H1 (cell line): ENCODE measurements around the gene SLC2A5. TPM values are rescaled to one million over a fixed set of nuclear protein-coding genes. Genes with fewer than 3 reads are reported as not detected.

Experiments
- CTCF ChIA-PET: fragments of 300-600 bp; sonication (Branson Sonifier 250); formaldehyde crosslinking; loops from one replicate; lab custom pipeline; 2021; ENCODE audit not compliant: partially characterized antibody; lab: Charles Lee
- POLR2A ChIA-PET: fragments of 300-600 bp; sonication (Branson Sonifier 250); formaldehyde crosslinking; loops from one replicate; lab custom pipeline; 2021; ENCODE audit warnings: inconsistent platforms; ENCODE audit not compliant: partially characterized antibody; lab: Charles Lee
- DNase-seq, 2 experiments: peaks; one replicate each; pipeline versions ENCODE4 v3.0.0 to v3.0.0-alpha.2; 2010 to 2022; ENCODE audit warnings: low spot score in 2 of 2, low read depth in 1 of 2, mixed read lengths in 1 of 2
- FAIRE-seq: peaks from 2 replicates; lab custom pipeline; 2011; peaks lifted over from hg19 to GRCh38; lab: Jason Lieb, UNC
- H2AFZ ChIP-seq: 2 replicates; pipeline ENCODE4 v1.8.1; 2012; ENCODE audit warnings: low read length, inconsistent platforms
- H2AK5ac ChIP-seq: 2 replicates; pipeline ENCODE4 v1.6.1; 2013; ENCODE audit warnings: low read depth, low read length
- H2BK120ac ChIP-seq: replicated peaks from 2 replicates; pipeline ENCODE3; 2013; ENCODE audit warnings: low read depth, low read length, inconsistent platforms
- H2BK12ac ChIP-seq: 2 replicates; pipeline ENCODE4 v1.6.1; 2013; ENCODE audit warnings: low read depth, low read length
- H2BK15ac ChIP-seq: 2 replicates; pipeline ENCODE4 v1.6.1; 2013; ENCODE audit warnings: low read length
- H2BK20ac ChIP-seq: 2 replicates; pipeline ENCODE4 v1.6.1; 2013; ENCODE audit warnings: low read length
- H2BK5ac ChIP-seq: 2 replicates; pipeline ENCODE4 v1.6.1; 2013; ENCODE audit warnings: low read depth, low read length
- H3K14ac ChIP-seq: 2 replicates; pipeline ENCODE4 v1.6.1; 2013; ENCODE audit warnings: inconsistent platforms; ENCODE audit not compliant: insufficient read length
- H3K18ac ChIP-seq: 2 replicates; pipeline ENCODE4 v1.6.1; 2013; ENCODE audit warnings: low read length; ENCODE audit errors: extremely low read depth
- H3K23ac ChIP-seq: 2 replicates; pipeline ENCODE4 v1.6.1; 2013; ENCODE audit warnings: inconsistent platforms; ENCODE audit not compliant: insufficient read length
- H3K23me2 ChIP-seq: 2 replicates; pipeline ENCODE4 v1.6.1; 2013; ENCODE audit warnings: low read depth, low read length
- H3K27ac ChIP-seq: 2 replicates; pipeline ENCODE4 v1.6.1; 2011; ENCODE audit warnings: low read depth, low read length, inconsistent platforms
- H3K27me3 ChIP-seq, 4 experiments: replicated peaks in 1 of 4; 1 replicate in 1 of 4; 2 replicates in 3 of 4; pipeline versions ENCODE4 v1.6.1 to v1.8.1; 2011 to 2013; ENCODE audit warnings: low read length in 3 of 4, mild to moderate bottlenecking in 3 of 4, inconsistent platforms in 2 of 4, mixed read lengths in 2 of 4, moderate library complexity in 1 of 4; ENCODE audit not compliant: control insufficient read depth in 3 of 4, insufficient read depth in 3 of 4; ENCODE audit errors: extremely low read depth in 1 of 4
- H3K36me3 ChIP-seq, 4 experiments: 2 replicates each; pipeline versions ENCODE4 v1.6.1 to v1.8.1; 2011 to 2013; ENCODE audit warnings: mild to moderate bottlenecking in 4 of 4, low read length in 3 of 4, moderate library complexity in 2 of 4, control low read depth in 1 of 4, inconsistent platforms in 1 of 4; ENCODE audit not compliant: insufficient read depth in 4 of 4, control insufficient read depth in 2 of 4
- H3K4ac ChIP-seq: replicated peaks from 2 replicates; pipeline ENCODE3; 2013; ENCODE audit warnings: low read length, low read depth, mixed read lengths, inconsistent platforms; ENCODE audit not compliant: insufficient read length
- H3K4me1 ChIP-seq, 4 experiments: replicated peaks in 1 of 4; 1 replicate in 1 of 4; 2 replicates in 3 of 4; pipeline versions ENCODE4 v1.6.1 to v1.8.1; 2011 to 2013; ENCODE audit warnings: low read length in 3 of 4, inconsistent platforms in 2 of 4, mixed read lengths in 1 of 4; ENCODE audit not compliant: insufficient read depth in 4 of 4, control insufficient read depth in 3 of 4
- H3K4me2 ChIP-seq, 2 experiments: 2 replicates each; pipeline versions ENCODE4 v1.6.1 to v1.8.1; 2011 to 2013; ENCODE audit warnings: low read depth in 2 of 2, low read length in 2 of 2, control low read depth in 1 of 2, inconsistent platforms in 1 of 2, mild to moderate bottlenecking in 1 of 2; ENCODE audit not compliant: insufficient read depth in 1 of 2
- H3K4me3 ChIP-seq, 4 experiments: fragments of 200-600, 300-600 bp in 1 of 4; sonication (generic), shearing (Covaris generic), sonication (Bioruptor Twin) in 1 of 4; 2 replicates each; pipeline versions ENCODE4 v1.5.1 to v1.8.1; 2011 to 2016; ENCODE audit warnings: low read length in 4 of 4, low read depth in 3 of 4, control low read depth in 2 of 4, inconsistent platforms in 2 of 4, mild to moderate bottlenecking in 2 of 4, mixed read lengths in 1 of 4, moderate library complexity in 1 of 4; ENCODE audit not compliant: insufficient read depth in 2 of 4; ENCODE audit errors: extremely low read depth in 1 of 4
- H3K56ac ChIP-seq: replicated peaks from 2 replicates; pipeline ENCODE3; 2013; ENCODE audit warnings: low read depth, mild to moderate bottlenecking, mixed read lengths, low read length, inconsistent platforms; ENCODE audit not compliant: insufficient read length
- H3K79me1 ChIP-seq: 2 replicates; pipeline ENCODE4 v1.6.1; 2013; ENCODE audit warnings: low read depth, low read length, control low read depth
- H3K79me2 ChIP-seq, 2 experiments: 2 replicates each; pipeline versions ENCODE4 v1.6.1 to v1.8.1; 2012 to 2013; ENCODE audit warnings: low read length in 2 of 2, mild to moderate bottlenecking in 2 of 2, inconsistent platforms in 1 of 2; ENCODE audit not compliant: insufficient read depth in 2 of 2, control insufficient read depth in 1 of 2
- H3K9ac ChIP-seq, 4 experiments: replicated peaks in 1 of 4; 1 replicate in 1 of 4; 2 replicates in 3 of 4; pipeline versions ENCODE4 v1.6.1 to v1.8.1; 2011 to 2013; ENCODE audit warnings: low read depth in 3 of 4, low read length in 3 of 4, control low read depth in 2 of 4, mild to moderate bottlenecking in 2 of 4, moderate library complexity in 2 of 4, inconsistent platforms in 1 of 4; ENCODE audit errors: extremely low read depth in 1 of 4
- H3K9me3 ChIP-seq, 2 experiments: 2 replicates each; pipeline versions ENCODE4 v1.6.1 to v1.8.1; 2012 to 2013; ENCODE audit warnings: mild to moderate bottlenecking in 2 of 2, moderate library complexity in 2 of 2, control low read depth in 1 of 2, inconsistent platforms in 1 of 2, low read depth in 1 of 2, low read length in 1 of 2, mixed read lengths in 1 of 2; ENCODE audit not compliant: insufficient read depth in 2 of 2
- H4K20me1 ChIP-seq, 2 experiments: replicated peaks in 1 of 2; 2 replicates each; pipeline versions ENCODE3 to v1.8.1; 2011 to 2013; ENCODE audit warnings: inconsistent platforms in 2 of 2, low read length in 2 of 2, mild to moderate bottlenecking in 1 of 2; ENCODE audit not compliant: insufficient read depth in 2 of 2, control insufficient read depth in 1 of 2
- H4K5ac ChIP-seq: 2 replicates; pipeline ENCODE4 v1.6.1; 2013; ENCODE audit warnings: low read length, low read depth, mixed read lengths, inconsistent platforms; ENCODE audit not compliant: insufficient read length
- H4K8ac ChIP-seq: 2 replicates; pipeline ENCODE4 v1.8.0; 2013; ENCODE audit warnings: mild to moderate bottlenecking, moderate library complexity, low read length, inconsistent platforms; ENCODE audit not compliant: insufficient read depth; ENCODE audit errors: extremely low read depth
- H4K91ac ChIP-seq: replicated peaks from 2 replicates; pipeline ENCODE3; 2013; ENCODE audit warnings: low read length, mixed read lengths, inconsistent platforms; ENCODE audit not compliant: insufficient read length
- CEBPB ChIP-seq: IDR thresholded peaks from 2 replicates; pipeline ENCODE4 v1.6.1; 2012; ENCODE audit warnings: low read depth, low read length
- JUND ChIP-seq: IDR thresholded peaks from 2 replicates; pipeline ENCODE4 v1.6.1; 2011; ENCODE audit warnings: mild to moderate bottlenecking, improper control_type of control experiment, low read length
- TAF7 ChIP-seq: optimal IDR thresholded peaks from 2 replicates; pipeline ENCODE3; 2011; ENCODE audit warnings: low read depth, mild to moderate bottlenecking, inconsistent platforms, low read length, moderate library complexity, borderline replicate concordance
- TCF12 ChIP-seq: IDR thresholded peaks from 2 replicates; pipeline ENCODE4 v1.6.1; 2011; ENCODE audit warnings: low read depth, mild to moderate bottlenecking, low read length
- TEAD4 ChIP-seq: IDR thresholded peaks from 2 replicates; pipeline ENCODE4 v1.6.1; 2012; ENCODE audit warnings: low read depth, low read length, inconsistent platforms, mixed read lengths
- WGBS, 2 experiments: shearing (Covaris generic) in 1 of 2; methylation state at CpG; one replicate each; pipeline versions ENCODE4 v1.1.6 to v1.1.7; 2013 to 2015; ENCODE audit warnings: low lambda C conversion rate in 2 of 2, mixed read lengths in 2 of 2, inconsistent platforms in 1 of 2, low coverage in 1 of 2, missing lambda C conversion rate in 1 of 2; ENCODE audit not compliant: insufficient replicate concordance in 2 of 2, insufficient coverage in 1 of 2, insufficient read length in 1 of 2; ENCODE audit errors: extremely low coverage in 1 of 2, missing lambda C conversion rate in 1 of 2; 5-methylcytosine and 5-hydroxymethylcytosine counted together
- polyA plus RNA-seq, 7 experiments: library from polyadenylated mRNA; depleted of rRNA in 3 of 7; stranded (reverse) in 5 of 7; unstranded in 2 of 7; fragments of >200 nt in 5 of 7; fragments of 200-250 nt in 2 of 7; gene quantifications; 1 replicate in 5 of 7; 2 replicates in 1 of 7; 4 replicates in 1 of 7; pipeline versions ENCODE4 v1.2.1 to v1.2.3, GENCODE V29; 2011 to 2013; ENCODE audit warnings: missing spikeins in 2 of 7, mixed read lengths in 2 of 7
- total RNA-seq: library from RNA; stranded (reverse); fragmentation: NEBNext Ultra II Directional; extraction: Animal tissue kit (Norgen Biotek cat#: 25700); gene quantifications from 2 replicates; pipeline ENCODE4 v1.2.1, GENCODE V29; 2021

SLC2A5 gene
- total and polyA plus RNA-seq, 2 of the 8 experiments (the other 6 are each of a cell fraction or from before 2014, with no cell fraction given), result 0.12 TPM; not detected in 1

- no peak overlapping the region for H4K5ac ChIP-seq
- H2BK12ac ChIP-seq, result no peak overlapping the region
- H2BK15ac ChIP-seq, result 0 out of 2 replicates have a peak overlapping the region, but pooled peaks have one; percentile 1
- no peak for DNase-seq
- H3K27me3 ChIP-seq, result no peaks in the 10 kb centered on the region
- H3K9me3 ChIP-seq, result no peaks in the 10 kb centered on the region
- H3K79me1 ChIP-seq, result no peaks in the 10 kb centered on the region
- H2BK5ac ChIP-seq, result peak overlapping the region; percentile 21; the same call in 1 of the 2 replicates
- FAIRE-seq, result no peak
- H2AK5ac ChIP-seq, result no peak overlapping the region
- no peaks in the 10 kb centered on the region for H3K79me2 ChIP-seq
- H3K56ac ChIP-seq, result no peak overlapping the region
- no peak overlapping the region for H2BK20ac ChIP-seq
- no peak overlapping the region for H4K8ac ChIP-seq
- no peaks in the 10 kb centered on the region for H3K23me2 ChIP-seq
- no peaks in the 10 kb centered on the region for H3K36me3 ChIP-seq
- no peak overlapping the region for H3K27ac ChIP-seq
- H3K4ac ChIP-seq, result no peak overlapping the region
- no peak overlapping the region for H3K23ac ChIP-seq
- H3K14ac ChIP-seq, result no peak overlapping the region
- CTCF ChIA-PET, result interaction anchor here (1.2 to 3.0 kb wide), 3 partner anchors 8 to 154 kb away, joined by 3 to 21 read pairs (median 4); no protein-coding TSS in a partner anchor
- H2BK120ac ChIP-seq, result no peak overlapping the region
- H4K20me1 ChIP-seq, result peaks cover 0 to 4% of the 10 kb centered on the region in 2 experiments
- no peak overlapping the region for H3K4me3 ChIP-seq
- POLR2A ChIA-PET, result no interaction called here
- H3K4me1 ChIP-seq, result no peaks in the 10 kb centered on the region; a peak in 2 of 7 replicates
- no peak overlapping the region for H4K91ac ChIP-seq
- H3K18ac ChIP-seq, result no peak overlapping the region
- no peak overlapping the region for H3K9ac ChIP-seq
- no peak overlapping the region for H2AFZ ChIP-seq
- no peak overlapping the region for H3K4me2 ChIP-seq
- 86% methylated on average over 13 of the region's 13 CpGs; no CpG with 5 or more reads in 1 of the 2 experiments for WGBS, 2 experiments
- TF ChIP-seq TAF7, result no peak
- no peak for TF ChIP-seq TCF12
- no peak for TF ChIP-seq JUND
- TF ChIP-seq TEAD4, result no peak
- TF ChIP-seq CEBPB, result no peak
Observed at GRCh38 chr1:9112961-9113880, 43.8 kb upstream of the SLC2A5 start.
